ENCODE results near the gene PNPLA7.
"Not testable (repeated sequence)": the region's sequence is repeated elsewhere in the genome, so short reads cannot be mapped to it uniquely, and the experiment has no call there.

Gene PNPLA7

DNA sequence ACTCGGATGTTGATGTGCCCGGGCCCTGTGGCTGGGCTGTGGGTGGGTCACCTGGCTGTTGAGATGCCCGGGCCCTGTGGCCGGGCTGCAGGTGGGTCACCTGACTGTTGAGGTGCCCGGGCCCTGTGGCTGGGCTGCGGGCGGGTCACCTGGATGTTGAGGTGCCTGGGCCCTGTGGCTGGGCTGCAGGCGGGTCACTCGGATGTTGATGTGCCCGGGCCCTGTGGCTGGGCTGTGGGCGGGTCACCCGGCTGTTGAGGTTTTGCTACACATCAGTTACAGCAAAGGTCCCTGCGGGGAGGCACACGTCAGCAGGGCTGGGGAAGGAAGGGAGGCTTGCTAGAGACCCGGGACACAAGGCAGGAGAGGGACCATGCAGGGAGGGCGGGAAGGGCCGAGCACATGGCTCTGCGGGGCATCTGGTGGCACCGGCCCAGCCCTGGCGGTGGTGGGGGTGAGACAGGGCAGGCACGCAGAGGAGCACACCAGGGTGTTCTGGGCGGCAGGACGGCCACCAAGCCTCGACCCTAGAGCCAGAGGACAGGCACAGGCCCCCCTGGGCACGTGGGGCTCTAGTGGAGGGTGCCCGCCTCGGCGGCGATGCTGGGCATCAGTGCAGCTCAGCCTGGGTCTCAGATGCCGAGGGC is 35.4 kb downstream of the PNPLA7 start:
- 92 to 93% methylated on average over 30 of the region's 30 CpGs for WGBS, 2 experiments
- no peaks in the 10 kb centered on the region for H3K27me3 ChIP-seq (ENCODE audit: control insufficient read depth, insufficient read depth, low read length, poor library complexity, severe bottlenecking)
- no peak overlapping the region for H3K27ac ChIP-seq (ENCODE audit: insufficient read depth, low read depth, low read length, poor library complexity, severe bottlenecking)
- H3K4me1 ChIP-seq (ENCODE audit: control insufficient read depth, insufficient read depth, low read length): no peaks in the 10 kb centered on the region
- no peaks in the 10 kb centered on the region for H3K9me3 ChIP-seq (ENCODE audit: control insufficient read depth, low read length)
- H3K36me3 ChIP-seq (ENCODE audit: control insufficient read depth, insufficient read depth, low read length): no peaks in the 10 kb centered on the region
- no peak overlapping the region for H3K4me3 ChIP-seq (ENCODE audit: insufficient read depth, low read depth, low read length)

DNA sequence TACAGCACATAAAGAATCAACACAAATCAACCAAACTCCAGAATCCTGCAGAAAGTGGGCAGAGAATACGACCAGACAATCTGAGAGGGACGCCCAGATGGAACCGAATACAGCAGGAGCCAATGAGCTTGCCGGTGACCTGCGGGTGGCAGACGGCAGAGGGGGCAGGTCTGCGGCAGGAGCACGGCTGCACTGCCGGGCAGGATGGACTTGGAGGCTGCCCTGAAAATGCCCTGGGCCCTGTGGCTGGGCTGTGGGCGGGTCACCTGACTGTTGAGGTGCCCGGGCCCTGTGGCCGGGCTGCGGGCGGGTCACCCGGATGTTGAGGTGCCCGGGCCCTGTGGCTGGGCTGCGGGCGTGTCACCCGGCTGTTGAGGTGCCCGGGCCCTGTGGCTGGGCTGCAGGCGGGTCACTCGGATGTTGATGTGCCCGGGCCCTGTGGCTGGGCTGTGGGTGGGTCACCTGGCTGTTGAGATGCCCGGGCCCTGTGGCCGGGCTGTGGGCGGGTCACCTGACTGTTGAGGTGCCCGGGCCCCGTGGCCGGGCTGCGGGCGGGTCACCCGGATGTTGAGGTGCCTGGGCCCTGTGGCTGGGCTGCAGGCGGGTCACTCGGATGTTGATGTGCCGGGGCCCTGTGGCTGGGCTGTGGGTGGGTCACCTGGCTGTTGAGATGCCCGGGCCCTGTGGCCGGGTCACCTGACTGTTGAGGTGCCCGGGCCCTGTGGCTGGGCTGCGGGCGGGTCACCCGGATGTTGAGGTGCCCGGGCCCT is 36.2 kb downstream of the PNPLA7 start:
- H3K4me1 ChIP-seq (ENCODE audit: control insufficient read depth, insufficient read depth, low read length); H3K36me3 ChIP-seq (ENCODE audit: control insufficient read depth, insufficient read depth, low read length); H3K27ac ChIP-seq (ENCODE audit: insufficient read depth, low read depth, low read length, poor library complexity, severe bottlenecking); H3K9me3 ChIP-seq (ENCODE audit: control insufficient read depth, low read length); H3K27me3 ChIP-seq (ENCODE audit: control insufficient read depth, insufficient read depth, low read length, poor library complexity, severe bottlenecking); H3K4me3 ChIP-seq (ENCODE audit: insufficient read depth, low read depth, low read length): not testable (repeated sequence)
- 91 to 92% methylated on average over 42 of the region's 42 CpGs for WGBS, 2 experiments

DNA sequence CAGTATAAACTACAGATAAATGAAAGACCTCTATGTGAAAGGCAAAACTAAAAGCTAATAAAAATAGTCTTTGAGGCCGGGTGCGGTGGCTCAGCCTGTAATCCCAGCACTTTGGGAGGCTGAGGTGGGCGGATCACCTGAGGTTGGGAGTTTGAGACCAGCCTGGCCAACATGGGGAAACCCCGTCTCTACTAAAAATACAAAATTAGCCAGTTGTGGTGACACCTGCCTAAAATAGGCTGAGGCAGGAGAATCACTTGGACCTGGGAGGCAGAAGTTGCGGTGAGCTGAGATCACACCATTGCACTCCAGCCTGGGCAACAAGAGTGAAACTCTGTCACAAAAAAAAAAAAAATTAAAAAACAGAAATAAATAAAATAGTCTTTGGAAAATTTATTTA is 37.1 kb downstream of the PNPLA7 start:
- H3K36me3 ChIP-seq (ENCODE audit: control insufficient read depth, insufficient read depth, low read length); H3K27ac ChIP-seq (ENCODE audit: insufficient read depth, low read depth, low read length, poor library complexity, severe bottlenecking); H3K27me3 ChIP-seq (ENCODE audit: control insufficient read depth, insufficient read depth, low read length, poor library complexity, severe bottlenecking); H3K4me1 ChIP-seq (ENCODE audit: control insufficient read depth, insufficient read depth, low read length); H3K9me3 ChIP-seq (ENCODE audit: control insufficient read depth, low read length); H3K4me3 ChIP-seq (ENCODE audit: insufficient read depth, low read depth, low read length): not testable (repeated sequence)
- WGBS, 2 experiments: 91 to 93% methylated on average over 5 of the region's 5 CpGs

DNA sequence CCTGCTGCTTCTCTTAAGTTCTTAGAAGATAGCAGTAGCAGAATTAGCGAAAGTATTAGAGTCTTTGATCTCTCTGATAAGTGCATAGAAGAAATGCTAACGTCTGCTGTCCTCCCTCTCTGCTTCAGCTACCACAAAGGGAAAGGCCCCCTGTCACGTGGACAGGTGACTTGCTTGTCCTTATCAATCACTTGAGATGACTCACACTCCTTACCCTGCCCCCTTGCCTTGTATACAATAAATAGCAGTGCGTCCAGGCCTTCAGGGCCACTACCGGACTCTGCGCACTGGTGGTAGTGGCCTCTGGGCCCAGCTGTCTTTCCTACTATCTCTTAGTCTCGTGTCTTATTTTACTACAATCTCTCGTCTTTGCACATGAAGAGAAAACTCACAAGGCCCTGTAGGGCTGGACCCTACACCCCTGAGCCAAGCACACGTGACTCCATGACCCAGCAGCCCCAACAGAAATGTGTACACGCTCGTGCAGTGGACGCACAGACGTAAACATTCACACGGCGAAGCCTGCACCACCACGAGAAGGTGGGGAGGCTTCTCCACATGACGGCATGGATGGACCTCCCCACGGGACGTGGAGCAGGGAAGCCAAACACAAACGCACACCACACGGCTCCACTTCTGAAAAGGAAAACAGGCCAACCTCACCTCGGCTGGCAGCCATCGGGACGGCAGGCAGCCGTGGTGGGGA is 38.3 kb downstream of the PNPLA7 start:
- 93 to 94% methylated on average over 25 of the region's 25 CpGs for WGBS, 2 experiments
- H3K36me3 ChIP-seq (ENCODE audit: control insufficient read depth, insufficient read depth, low read length): no peaks in the 10 kb centered on the region
- H3K27me3 ChIP-seq (ENCODE audit: control insufficient read depth, insufficient read depth, low read length, poor library complexity, severe bottlenecking): no peaks in the 10 kb centered on the region
- H3K4me3 ChIP-seq (ENCODE audit: insufficient read depth, low read depth, low read length): no peak overlapping the region
- no peaks in the 10 kb centered on the region for H3K9me3 ChIP-seq (ENCODE audit: control insufficient read depth, low read length)
- H3K27ac ChIP-seq (ENCODE audit: insufficient read depth, low read depth, low read length, poor library complexity, severe bottlenecking): no peak overlapping the region
- H3K4me1 ChIP-seq (ENCODE audit: control insufficient read depth, insufficient read depth, low read length): no peaks in the 10 kb centered on the region

- H3K36me3 ChIP-seq (ENCODE audit: control insufficient read depth, insufficient read depth, low read length); H3K27me3 ChIP-seq (ENCODE audit: control insufficient read depth, insufficient read depth, low read length, poor library complexity, severe bottlenecking); H3K9me3 ChIP-seq (ENCODE audit: control insufficient read depth, low read length); H3K27ac ChIP-seq (ENCODE audit: insufficient read depth, low read depth, low read length, poor library complexity, severe bottlenecking); H3K4me1 ChIP-seq (ENCODE audit: control insufficient read depth, insufficient read depth, low read length); H3K4me3 ChIP-seq (ENCODE audit: insufficient read depth, low read depth, low read length): not testable (repeated sequence)
- 95 to 97% methylated on average over 22 of the region's 22 CpGs for WGBS, 2 experiments
Measured at GRCh38 chr9:137511126-137511525, 39.1 kb downstream of the PNPLA7 start.

- no peaks in the 10 kb centered on the region for H3K9me3 ChIP-seq (ENCODE audit: control insufficient read depth, low read length)
- no peaks in the 10 kb centered on the region for H3K36me3 ChIP-seq (ENCODE audit: control insufficient read depth, insufficient read depth, low read length)
- 89 to 93% methylated on average over 14 of the region's 14 CpGs for WGBS, 2 experiments
- H3K4me1 ChIP-seq (ENCODE audit: control insufficient read depth, insufficient read depth, low read length): no peaks in the 10 kb centered on the region
- no peak overlapping the region for H3K27ac ChIP-seq (ENCODE audit: insufficient read depth, low read depth, low read length, poor library complexity, severe bottlenecking)
- H3K27me3 ChIP-seq (ENCODE audit: control insufficient read depth, insufficient read depth, low read length, poor library complexity, severe bottlenecking): no peaks in the 10 kb centered on the region
- no peak overlapping the region for H3K4me3 ChIP-seq (ENCODE audit: insufficient read depth, low read depth, low read length)
Measured at GRCh38 chr9:137509198-137509597, 41.0 kb downstream of the PNPLA7 start.

DNA sequence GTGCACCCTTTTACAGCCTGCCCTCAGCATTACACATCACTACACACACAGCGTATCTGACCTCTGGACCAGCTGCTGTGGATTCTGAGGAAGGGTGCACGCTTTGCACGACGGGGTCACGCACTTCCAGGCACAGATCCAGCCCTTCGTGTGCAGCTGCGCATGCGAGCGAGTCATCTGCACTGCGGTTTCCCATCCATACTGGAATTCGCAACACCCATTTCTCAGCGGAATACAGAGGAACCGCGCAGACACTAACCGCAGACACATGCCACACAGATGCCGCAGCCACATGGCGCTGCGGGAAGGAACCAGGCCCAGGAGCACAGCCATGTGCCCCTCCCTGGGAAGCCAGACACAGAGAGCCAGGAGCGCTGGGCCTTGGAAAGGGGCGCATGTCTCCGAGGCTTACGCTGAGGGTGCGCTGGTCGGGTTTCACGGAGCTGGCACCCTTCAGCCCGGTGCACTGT is 43.5 kb downstream of the PNPLA7 start:
- Histone ChIP-seq H3K4me1 (ENCODE audit: control insufficient read depth, insufficient read depth, low read length) (no peaks in the 10 kb centered on the region), H3K27me3 (ENCODE audit: control insufficient read depth, insufficient read depth, low read length, poor library complexity, severe bottlenecking) (no peaks in the 10 kb centered on the region), H3K27ac (ENCODE audit: insufficient read depth, low read depth, low read length, poor library complexity, severe bottlenecking) (no peak overlapping the region), H3K36me3 (ENCODE audit: control insufficient read depth, insufficient read depth, low read length) (no peaks in the 10 kb centered on the region), H3K9me3 (ENCODE audit: control insufficient read depth, low read length) (no peaks in the 10 kb centered on the region), H3K4me3 (ENCODE audit: insufficient read depth, low read depth, low read length) (no peak overlapping the region)
- 94% methylated on average over 26 of the region's 26 CpGs for WGBS, 2 experiments

DNA sequence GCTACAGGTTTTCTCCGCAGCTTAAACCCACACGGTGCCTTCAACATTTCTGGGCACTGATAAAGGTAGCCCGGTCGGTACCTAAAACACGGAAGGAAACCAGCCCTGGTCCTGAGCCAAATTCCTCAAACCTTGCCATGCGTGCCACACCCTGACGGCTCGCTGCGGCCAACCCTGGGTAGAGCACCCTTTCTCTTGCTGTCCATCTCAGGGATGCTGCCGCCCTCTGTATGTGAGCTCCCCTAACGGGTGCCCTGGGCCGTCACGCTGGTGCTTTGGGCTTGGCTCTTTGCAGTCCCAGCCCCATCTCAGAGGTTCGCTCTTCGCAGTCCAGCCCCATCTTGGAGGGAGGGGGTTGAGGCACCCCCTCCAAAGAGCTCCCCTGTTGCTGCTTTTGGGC is 43.9 kb downstream of the PNPLA7 start:
- H3K9me3 ChIP-seq (ENCODE audit: control insufficient read depth, low read length): no peaks in the 10 kb centered on the region
- WGBS, 2 experiments: 90 to 91% methylated on average over 15 of the region's 15 CpGs
- H3K4me3 ChIP-seq (ENCODE audit: insufficient read depth, low read depth, low read length): no peak overlapping the region
- H3K4me1 ChIP-seq (ENCODE audit: control insufficient read depth, insufficient read depth, low read length): no peaks in the 10 kb centered on the region
- no peaks in the 10 kb centered on the region for H3K36me3 ChIP-seq (ENCODE audit: control insufficient read depth, insufficient read depth, low read length)
- no peak overlapping the region for H3K27ac ChIP-seq (ENCODE audit: insufficient read depth, low read depth, low read length, poor library complexity, severe bottlenecking)
- H3K27me3 ChIP-seq (ENCODE audit: control insufficient read depth, insufficient read depth, low read length, poor library complexity, severe bottlenecking): no peaks in the 10 kb centered on the region

DNA sequence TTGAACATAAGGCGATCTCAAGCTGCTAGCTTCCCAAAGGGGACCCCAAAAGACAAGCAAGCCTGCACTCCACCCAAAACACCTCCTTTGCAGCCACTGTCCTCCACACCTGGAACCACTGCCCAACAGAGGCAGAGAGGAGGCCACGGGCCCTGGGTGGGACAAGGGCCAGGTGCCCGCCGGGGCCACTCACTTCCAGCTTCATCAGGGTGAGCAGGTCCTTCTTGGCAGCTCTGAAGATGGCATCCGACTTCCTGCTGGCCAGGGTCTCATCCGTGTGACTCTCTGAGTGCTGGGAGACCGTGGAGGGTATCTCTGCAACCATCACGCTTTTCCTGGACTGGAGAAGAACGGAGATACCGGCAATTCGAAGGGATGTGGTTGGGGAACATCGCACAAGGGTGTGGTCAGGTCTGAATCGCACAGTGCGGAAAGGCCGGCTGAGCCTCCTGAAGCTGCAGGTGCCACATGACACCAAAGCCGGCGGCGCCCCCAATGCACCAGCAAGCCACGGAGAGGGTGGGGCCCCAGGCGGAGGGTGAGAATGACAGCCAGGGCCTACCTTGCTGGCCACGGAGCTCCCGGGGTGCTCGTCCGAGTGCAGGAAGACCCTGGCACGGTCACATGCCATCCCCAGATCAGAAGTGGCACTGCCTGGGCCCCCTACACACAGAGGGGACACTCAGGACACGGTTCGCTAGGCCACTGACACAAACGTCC is 44.6 kb downstream of the PNPLA7 start:
- H3K9me3 ChIP-seq (ENCODE audit: control insufficient read depth, low read length): no peaks in the 10 kb centered on the region
- H3K4me1 ChIP-seq (ENCODE audit: control insufficient read depth, insufficient read depth, low read length): no peaks in the 10 kb centered on the region
- H3K36me3 ChIP-seq (ENCODE audit: control insufficient read depth, insufficient read depth, low read length): no peaks in the 10 kb centered on the region
- WGBS, 2 experiments: 92 to 93% methylated on average over 28 of the region's 28 CpGs
- H3K27me3 ChIP-seq (ENCODE audit: control insufficient read depth, insufficient read depth, low read length, poor library complexity, severe bottlenecking): no peaks in the 10 kb centered on the region
- no peak overlapping the region for H3K27ac ChIP-seq (ENCODE audit: insufficient read depth, low read depth, low read length, poor library complexity, severe bottlenecking)
- H3K4me3 ChIP-seq (ENCODE audit: insufficient read depth, low read depth, low read length): no peak overlapping the region

GRCh38 chr9:137504432-137504777 is 45.8 kb downstream of the PNPLA7 start:
- Histone ChIP-seq H3K27ac (ENCODE audit: insufficient read depth, low read depth, low read length, poor library complexity, severe bottlenecking) (no peak overlapping the region), H3K27me3 (ENCODE audit: control insufficient read depth, insufficient read depth, low read length, poor library complexity, severe bottlenecking) (no peaks in the 10 kb centered on the region), H3K4me1 (ENCODE audit: control insufficient read depth, insufficient read depth, low read length) (no peaks in the 10 kb centered on the region), H3K4me3 (ENCODE audit: insufficient read depth, low read depth, low read length) (no peak overlapping the region), H3K36me3 (ENCODE audit: control insufficient read depth, insufficient read depth, low read length) (no peaks in the 10 kb centered on the region), H3K9me3 (ENCODE audit: control insufficient read depth, low read length) (no peaks in the 10 kb centered on the region)
- WGBS, 2 experiments: 84 to 87% methylated on average over 7 of the region's 7 CpGs

Data from ectodermal cell (in vitro differentiated cells).